Measurements from ENCODE around the gene BMP7. TPM values are rescaled to one million over a fixed set of nuclear protein-coding genes. Genes with fewer than 3 reads are reported as not detected.
"Not testable (repeated sequence)": the region's sequence is repeated elsewhere in the genome, so short reads cannot be mapped to it uniquely, and the experiment has no call there.

Gene BMP7
- total RNA-seq, 1 donor from 2014 or later, result not detected

DNA sequence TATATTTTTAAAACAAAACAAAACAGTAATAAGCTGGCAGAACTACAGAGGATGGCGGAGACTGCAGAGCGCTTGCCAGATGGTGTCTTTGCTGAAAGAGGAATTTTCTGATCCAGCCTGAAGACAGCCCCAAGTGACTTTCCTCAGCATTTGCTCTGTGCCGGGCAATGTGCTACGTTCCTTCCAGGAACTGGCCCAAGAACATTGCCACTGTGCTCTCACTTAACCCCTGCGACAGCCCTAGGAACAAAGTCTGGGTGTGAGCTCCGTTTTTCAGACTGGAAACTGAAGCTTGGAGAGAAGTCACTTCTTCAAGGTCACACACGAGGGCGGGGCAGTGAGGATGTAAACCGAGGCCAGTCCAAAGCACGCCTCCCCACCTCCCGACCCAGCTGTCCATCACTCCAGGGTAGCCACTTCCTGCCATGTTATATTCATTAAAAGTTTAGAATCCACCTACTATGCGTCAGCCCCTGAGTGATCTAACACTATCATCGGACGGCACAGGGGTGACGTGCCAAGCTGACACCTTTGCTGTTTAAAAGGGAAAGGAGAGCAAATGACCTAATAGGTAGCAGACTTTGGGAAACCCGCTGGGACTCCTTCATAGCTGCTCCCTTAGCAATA, 22.3 kb upstream of the BMP7 start:
- no peak for DNase-seq (ENCODE audit: extremely low read depth, low read depth, low spot score)

DNA sequence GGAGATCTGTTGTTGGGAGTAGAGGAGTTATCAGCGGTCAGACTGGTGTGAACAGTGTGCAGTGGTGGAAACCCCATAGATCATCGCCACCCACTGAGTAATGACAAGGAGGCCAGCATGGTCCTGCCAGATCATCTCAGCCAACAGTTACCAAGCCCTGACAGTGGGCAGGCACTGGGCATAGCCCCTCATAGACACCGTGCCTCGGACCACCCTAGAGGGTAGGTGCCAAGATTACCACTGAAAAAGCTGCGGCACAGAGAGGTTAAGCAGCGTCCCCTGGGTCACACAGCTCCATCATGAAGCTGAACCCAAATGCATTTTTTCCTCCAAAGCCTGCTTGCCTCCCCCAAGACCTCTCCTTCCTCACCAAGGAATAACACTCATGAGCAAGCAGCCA, 21.5 kb upstream of the BMP7 start:
- no peak for DNase-seq (ENCODE audit: extremely low read depth, low read depth, low spot score)

DNA sequence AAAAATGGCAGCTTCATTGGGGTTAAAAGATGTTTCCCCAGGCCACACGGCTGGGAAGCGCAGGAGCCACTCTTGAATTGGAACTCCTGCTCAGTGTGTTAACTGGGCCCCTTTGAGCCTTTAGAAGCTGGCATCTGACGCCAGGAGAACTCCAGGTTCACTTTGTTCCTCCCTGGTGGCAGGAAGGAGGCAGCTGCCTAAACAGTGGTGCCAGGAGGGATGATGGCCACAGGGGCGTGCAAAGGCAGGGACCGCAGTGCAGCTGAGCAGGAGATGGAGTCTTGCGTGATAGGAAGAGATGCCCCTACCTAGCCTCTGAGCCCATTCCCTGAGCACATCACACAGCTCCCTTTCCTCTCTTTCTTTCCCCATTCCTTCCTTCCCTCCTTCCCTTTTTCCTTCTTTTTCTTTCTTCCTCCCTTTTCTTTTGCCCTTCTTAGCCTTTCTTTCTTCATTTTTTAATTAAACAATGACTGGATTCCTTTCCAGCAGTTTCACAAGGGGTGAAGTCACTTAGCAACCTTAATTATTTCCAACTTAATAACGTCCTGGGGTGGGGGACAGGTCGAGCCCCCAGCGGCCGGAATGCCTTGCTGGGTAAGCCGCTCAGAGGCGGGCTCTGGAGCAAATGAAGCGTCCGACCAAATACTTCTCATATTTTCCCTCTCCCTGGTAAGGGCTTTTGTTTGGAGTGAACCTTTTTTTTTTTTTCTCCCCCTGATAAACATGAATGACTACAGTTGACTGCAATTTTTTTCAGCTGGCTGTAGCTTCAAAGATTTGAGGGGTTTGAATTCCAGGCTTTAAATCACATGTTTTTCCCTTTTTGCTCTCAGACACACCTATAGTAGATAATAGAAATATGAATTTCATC, 20.8 kb upstream of the BMP7 start:
- no peak for DNase-seq (ENCODE audit: extremely low read depth, low read depth, low spot score)

DNA sequence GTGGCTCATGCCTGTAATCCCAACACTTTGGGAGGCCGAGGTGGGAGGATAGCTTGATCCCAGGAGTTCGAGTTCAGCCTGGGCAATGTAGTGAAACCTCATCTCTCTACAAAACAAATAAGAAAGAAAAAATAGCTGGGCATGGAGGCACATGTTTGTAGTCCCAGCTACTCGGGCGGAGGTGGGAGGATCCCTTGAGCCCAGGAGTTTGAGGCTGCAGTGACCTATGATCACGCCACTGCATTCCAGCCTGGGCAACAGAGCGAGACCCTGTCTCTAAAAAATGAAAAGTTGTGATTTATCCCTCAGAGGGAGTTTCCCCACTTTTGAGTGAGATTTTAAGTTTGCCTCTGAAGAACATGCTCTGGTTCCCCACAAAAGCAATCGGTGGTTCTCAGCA, 17.4 kb upstream of the BMP7 start:
- DNase-seq (ENCODE audit: extremely low read depth, low read depth, low spot score), result no peak

DNA sequence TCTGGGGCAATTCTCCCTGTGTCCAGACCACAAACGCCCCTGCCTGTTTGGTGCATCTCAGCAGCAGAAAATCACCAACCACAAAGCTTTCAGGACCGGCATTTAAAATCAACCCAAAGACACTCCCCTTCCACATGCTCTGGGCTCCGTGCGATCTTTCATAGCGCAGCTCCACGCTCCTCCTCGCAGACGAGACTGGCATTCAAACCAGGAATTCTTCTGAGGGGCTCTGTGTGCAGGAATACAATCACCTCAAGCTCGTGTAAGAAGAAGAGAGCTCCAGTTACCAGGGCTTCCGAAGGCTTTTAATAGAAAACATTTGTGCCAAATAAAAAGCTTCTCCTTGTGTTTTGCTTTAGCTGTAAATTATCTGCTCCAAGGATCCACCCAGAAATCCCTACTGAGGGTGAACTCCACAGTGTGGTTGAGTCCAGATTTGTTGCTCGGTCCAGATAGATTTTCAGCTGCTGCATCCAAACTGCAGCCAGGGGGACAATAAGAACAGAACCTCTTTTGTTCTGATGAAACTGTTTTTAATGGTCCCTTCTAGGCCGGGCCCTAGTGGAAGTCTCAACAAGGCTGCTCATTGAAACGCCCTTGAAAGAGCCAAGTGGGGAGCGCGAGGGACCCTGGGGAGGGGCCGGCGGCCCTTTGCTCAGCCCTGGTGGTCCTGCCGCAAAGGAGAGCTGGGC, 16.4 kb upstream of the BMP7 start:
- DNase-seq (ENCODE audit: extremely low read depth, low read depth, low spot score), result no peak

DNA sequence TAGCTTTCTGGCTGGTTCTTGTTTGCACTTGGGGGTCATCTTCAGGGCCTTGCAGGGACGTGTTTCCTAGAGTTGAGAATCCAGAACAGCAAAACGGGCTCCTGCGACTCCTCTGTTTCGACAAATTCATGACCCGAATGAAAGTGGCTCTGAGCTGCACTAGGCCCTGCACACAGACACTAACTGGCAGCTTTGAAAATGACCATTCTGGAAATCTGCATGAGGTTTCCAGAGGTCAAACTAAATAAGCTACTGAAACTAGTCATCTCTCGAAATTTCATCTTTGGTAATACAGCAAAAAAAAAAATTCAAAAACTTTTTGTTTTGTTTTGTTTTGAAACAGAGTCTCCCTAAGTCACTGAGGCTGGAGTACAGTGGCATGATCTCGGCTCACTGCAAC, 15.5 kb upstream of the BMP7 start:
- DNase-seq (ENCODE audit: extremely low read depth, low read depth, low spot score), result no peak

DNA sequence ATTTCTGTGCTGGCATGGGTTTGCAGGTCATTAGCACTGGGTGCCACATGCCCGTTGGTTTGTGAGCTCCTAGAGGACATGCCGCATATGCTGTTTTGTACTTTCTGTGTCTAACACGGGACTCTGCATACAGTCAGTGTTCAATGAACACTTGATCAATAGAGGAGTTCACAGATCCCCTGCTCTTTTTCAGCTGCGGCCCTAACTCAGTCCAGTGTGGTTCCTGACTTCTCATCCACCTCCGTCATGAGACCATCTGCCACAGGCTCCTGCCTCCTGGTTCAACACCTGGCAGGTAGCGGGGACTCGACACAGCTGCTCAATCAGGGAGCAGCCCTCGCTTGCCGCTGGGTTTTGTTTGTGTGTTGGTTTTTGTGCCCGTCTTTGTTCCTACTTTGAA, 13.8 kb upstream of the BMP7 start:
- no peak for DNase-seq (ENCODE audit: extremely low read depth, low read depth, low spot score)

DNA sequence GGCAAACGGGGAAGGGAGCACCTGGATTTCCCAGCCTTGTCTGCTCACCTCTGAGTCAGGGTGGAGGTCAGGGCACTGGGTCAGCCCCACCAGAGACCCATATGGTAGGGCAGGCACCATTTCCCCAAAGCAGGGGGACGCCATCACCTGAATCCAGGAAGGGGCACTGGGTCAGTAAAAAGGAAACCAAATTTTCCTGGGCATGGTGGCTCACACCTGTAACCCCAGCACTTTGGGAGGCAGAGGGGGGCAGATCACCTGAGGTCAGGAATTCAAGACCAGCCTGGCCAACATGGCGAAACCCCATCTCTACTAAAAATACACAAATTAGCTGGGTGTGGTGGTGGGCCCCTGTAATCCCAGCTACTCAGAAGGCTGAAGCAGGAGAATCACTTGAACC, 13.1 kb upstream of the BMP7 start:
- not testable (repeated sequence) for DNase-seq (ENCODE audit: extremely low read depth, low read depth, low spot score)

DNA sequence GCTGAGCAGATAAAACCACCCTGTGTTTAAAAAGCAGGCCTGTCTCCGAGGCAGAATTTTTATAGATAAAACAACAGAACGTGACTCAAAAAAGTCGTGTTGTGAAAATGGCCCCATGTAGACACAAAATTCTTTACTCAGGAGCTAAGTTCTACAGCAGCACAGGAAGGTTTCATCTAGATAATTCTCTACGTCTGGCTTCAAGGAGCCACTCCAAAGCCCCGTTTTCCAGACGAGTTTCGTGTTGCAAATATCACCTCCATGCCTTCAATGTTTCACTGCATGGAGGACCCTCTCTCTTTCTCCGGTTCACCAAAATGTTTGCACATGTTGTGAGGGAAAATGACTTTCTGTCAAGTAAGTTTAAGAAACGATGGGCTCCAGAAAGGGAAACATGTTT, 12.0 kb upstream of the BMP7 start:
- DNase-seq (ENCODE audit: extremely low read depth, low read depth, low spot score), result no peak

DNA sequence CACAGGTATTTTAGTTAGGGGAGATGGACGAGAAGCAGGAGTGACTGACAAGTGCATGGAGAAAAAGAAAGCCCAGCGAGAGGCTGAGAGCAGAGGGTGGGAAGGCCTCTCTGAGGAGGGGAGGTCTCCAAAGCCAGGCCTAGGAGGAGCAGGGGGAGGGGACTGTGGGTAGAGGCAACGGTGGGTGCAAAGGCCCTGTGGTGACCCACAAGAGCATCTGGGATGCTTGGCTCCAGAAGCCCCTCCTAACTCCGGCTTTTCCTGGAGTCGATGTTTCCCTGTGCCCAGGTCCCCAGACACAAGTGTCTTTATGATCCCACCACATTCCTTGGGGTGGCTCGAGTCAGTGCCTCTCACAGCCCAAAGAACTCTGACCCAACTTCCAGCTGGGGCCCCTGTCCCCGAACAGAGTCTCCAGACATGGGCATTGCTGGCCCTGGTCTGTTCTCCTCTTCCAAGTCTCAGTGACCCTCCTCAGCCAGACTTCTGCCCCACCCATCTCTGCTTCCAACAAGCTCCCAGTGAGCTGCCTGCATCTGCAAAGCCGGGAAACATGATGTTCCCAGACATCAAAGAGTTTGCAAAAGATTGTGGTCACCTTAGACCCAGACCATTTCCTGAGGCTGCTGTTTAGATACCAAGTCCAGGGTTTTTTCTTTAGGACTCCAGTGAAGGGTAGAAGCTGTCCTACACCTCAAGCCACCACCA, 11.1 kb upstream of the BMP7 start:
- DNase-seq (ENCODE audit: extremely low read depth, low read depth, low spot score), result no peak

DNA sequence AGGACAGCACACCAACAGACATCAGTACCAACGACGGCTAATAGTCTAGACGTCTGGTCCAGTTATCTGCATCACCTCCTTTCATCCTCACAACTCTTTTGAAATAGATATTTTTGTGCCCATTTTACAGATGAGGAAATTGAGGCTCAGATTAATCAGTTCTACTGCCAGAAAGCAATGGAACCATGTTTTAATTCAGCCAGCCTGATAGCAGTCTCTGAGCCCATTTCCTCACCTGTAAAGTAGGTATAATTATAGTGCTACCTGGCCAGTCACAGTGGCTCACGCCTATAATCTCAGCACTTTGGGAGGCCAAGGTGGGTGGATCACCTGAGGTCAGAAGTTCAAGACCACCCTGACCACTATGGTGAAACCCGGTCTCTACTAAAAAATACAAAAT, 9.8 kb upstream of the BMP7 start:
- no peak for DNase-seq (ENCODE audit: extremely low read depth, low read depth, low spot score)

DNA sequence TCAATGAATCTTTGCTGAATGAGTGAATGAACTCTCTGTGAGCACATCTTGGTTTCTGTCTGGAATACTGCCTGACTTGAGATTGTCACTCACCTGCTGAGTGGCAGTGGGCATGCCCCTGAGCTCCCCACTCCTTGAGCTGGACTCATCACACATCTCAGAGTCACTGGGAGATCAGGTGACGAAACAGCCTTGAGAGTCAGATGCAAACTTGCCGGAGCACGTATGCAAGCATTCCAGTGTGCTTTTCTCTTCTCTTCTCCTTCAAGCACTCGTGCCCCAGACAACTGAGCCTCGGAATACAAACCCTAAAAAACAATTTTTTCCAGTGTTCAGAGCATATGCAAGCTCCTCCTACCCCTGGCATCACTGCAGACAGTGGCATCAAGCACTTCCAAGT, 9.4 kb upstream of the BMP7 start:
- DNase-seq (ENCODE audit: extremely low read depth, low read depth, low spot score), result no peak

DNA sequence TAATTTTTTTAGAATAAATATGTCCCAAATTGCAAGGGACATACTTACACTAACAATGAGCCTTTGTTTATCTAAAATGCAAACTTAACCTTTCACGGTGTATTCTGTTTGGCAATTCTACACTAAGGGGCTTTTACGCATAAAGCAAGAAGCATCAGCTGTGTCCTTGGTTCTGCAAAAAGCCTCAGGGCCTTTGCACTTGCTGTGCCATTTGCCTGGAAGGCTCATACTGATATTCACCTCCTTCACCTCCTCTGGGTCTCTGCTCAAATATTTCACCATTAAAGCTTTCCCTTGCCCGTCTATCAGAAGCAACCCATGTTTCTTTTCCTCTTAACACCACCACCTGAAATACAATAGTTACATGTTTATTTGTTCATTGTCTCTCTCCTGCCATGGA, 8.9 kb upstream of the BMP7 start:
- no peak for DNase-seq (ENCODE audit: extremely low read depth, low read depth, low spot score)

DNA sequence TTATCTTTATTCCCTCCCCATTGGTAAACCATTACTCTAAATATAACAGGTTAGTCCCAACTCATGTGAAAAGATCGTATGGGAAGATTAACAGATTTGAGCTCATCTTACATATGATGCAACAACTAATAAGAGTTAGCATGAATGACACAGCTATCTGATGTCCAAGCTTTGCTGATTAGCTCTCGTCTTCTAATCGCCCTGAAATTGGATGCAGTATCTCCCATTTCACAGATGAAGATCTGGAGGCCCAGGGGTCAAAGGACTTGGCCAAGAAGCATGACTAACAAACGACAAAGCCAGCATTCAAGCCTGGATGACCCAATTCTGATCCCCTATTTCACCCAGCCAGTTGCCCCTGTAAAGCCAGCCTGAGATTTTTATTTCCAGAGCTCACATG, 8.4 kb upstream of the BMP7 start:
- DNase-seq (ENCODE audit: extremely low read depth, low read depth, low spot score), result no peak

DNA sequence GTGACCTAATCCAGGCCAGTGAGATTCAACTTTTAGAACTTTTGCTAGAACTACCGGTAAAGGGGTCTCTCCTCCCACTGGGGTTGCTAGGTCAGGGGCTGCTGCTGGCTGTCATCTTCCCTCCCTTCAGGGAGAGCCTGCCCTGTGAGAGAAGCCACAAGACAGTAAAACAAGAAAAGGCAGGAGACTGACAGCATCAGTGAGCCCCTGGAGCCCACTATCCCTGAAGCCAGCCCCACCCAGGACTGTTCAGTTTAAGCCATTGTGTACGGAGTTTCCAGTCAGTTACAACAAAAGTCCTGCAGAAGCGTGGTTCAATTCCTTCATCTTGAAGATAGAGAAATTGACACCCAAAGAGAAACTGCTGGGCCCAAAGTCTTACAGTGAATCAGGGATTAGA, 7.9 kb upstream of the BMP7 start:
- no peak for DNase-seq (ENCODE audit: extremely low read depth, low read depth, low spot score)

DNA sequence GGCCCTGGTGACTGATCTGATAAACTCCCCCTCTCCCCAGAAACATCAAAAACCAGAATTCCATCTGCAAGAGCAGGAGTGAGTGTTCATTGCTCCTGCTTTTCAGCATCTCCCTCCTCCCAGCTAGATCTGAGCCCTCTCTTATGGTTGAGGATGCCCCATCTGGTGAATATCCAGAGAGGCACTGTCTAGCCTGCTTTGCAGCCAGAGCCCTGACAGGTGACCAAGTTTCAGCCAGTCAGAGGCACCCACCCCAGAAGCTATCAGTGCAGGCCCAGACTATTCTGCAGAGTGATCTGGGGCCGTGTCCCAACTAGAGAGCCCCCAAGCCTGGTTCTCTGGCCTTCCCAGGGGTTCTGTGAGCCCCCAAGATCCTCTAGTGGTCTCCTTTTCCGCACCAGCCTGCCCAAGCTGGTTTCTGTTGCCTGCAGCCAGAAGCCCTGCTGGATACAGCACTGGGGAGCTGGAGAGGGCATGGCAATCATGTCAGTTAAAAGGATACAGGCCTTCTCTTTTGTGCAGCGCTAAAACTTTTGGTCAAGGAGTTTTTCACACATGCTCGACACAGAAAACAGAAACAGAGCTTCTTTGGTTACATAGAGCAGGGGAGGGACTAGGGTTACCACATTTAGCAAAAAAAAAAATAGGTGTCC, 6.6 kb upstream of the BMP7 start:
- no peak for DNase-seq (ENCODE audit: extremely low read depth, low read depth, low spot score)

DNA sequence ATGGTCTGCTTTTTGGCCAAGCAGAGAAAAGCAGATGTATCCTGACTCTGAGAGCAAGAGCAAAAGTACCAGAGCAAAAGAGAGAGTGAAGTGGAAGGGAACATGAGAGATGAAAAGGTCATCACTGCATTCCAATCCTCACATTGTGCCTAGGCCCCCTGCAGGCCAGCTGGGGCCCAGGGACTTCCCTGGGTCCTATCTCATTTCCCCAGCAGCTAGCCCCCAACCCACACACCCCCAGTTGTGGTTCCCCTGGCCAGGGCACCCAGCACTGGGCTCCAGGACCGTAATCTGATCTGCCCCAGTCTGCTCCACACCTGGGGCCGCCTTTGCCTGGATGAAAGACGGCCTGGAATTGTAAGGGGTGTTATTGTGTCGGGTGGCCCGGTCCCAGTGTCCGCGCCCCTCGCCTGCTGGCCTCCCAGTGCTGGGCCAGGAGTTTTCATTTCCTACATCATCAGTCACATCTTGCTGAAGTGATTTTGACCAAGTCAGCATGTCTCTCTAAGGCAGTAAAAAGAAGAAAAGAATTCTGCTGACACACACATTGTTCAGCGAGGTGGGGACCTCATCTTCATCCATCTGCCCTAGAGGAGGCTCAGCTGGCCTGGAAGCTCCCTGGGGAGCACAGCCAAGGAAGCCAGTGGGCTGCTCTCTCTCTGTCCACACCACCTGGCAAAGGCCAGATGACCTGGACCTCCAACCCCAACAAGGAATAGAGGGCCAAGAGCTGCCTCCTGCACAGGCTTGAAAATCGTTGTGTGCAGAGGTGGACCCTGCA, 4.0 kb upstream of the BMP7 start:
- DNase-seq (ENCODE audit: extremely low read depth, low read depth, low spot score), result no peak

DNA sequence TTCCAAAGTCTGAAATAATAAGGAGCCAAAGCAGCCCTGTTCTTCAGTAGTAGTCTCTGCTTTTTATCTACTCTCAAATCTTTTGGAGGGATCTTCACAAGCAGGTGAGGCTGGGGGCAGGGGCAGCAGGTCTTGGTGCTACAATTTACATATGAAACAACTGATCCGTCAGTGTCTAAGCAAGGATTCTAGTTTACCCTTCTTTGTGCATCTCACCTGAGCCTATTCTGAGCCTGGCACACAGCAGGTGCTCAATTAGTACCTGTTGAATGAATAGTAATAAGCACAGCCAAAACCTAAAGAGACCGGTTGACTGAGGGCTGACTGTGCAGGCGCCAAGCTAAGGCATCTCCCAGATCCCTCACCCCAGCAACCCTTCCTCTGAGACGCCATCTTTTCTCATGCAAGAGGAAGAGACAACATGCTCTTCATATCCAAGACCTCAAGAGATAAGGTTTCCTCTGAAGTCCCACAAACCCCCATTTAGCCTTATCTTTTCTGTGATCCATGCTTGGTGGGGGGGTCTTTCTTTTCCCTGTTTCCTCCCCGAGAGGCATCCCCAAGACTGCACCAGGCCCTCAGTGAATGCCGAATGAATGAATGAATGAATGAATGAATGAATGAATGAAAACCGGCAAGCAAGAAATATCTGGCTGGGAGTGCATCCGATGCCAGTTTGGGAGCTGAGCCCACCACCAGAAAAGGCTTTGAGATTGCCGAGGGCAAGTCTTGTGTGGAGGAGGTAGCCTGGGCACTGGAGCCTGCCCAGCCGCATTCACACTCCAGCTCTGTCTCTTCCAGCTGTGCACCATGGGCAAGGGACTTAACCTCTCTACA, 2.9 kb upstream of the BMP7 start:
- no peak for DNase-seq (ENCODE audit: extremely low read depth, low read depth, low spot score)

DNA sequence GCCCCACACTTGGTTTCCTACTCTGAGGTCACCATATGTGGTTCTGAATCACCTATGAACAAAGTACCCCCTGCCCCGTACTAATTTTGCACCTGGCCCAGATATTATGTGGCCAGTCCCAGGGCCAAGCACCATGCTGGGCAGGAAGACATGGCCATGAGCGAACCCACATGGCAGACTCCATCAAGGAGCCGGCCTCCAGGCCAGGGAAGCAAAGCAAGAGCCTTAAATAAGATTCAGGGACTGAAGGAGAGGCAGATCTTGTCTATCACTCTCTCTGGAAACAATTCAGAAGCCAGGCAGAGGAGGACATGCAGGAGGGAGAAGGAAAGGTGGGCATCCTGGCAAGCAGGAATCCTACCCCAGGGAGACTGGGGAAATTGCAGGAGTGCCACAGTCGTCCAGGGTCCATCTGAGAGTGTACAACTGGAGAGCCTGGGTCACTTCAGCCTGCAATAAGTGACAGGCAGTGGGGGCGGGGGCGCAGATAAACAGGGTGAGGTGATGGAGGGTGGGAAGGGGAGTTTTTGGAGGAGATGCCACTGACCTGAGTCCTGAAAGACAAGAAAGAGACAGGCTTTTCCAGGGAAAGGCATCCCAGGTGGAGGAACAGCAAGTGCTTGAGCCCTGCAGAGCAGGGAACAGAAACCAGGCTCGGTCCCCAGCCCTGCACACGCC, 2.1 kb upstream of the BMP7 start:
- no peak for DNase-seq (ENCODE audit: extremely low read depth, low read depth, low spot score)
